IMR-90 (cell line): Measurements from ENCODE around the gene ARPC1A. TPM values are rescaled to one million over a fixed set of nuclear protein-coding genes. Genes with fewer than 3 reads are reported as not detected.

ENCODE experiments used
- ATAC-seq: fragments of 200-7000 bp; cut with Tn5 transposase; 2 replicates; pipeline ENCODE4 v1.9.1; 2020; ENCODE audit warnings: low read depth, mild to moderate bottlenecking, moderate library complexity
- BruUV-seq: library from RNA; stranded (reverse); fragments of 400-500 nt; replicated peaks from 2 replicates; lab custom pipeline; 2021; lab: Mats Ljungman, UMichigan
- CTCF ChIA-PET: fragments of 300-600 bp; formaldehyde crosslinking; extraction: SDS; loops from one replicate; lab custom pipeline; 2021; ENCODE audit warnings: antibody characterized with exemption; lab: Yijun Ruan, JAX
- POLR2A ChIA-PET: fragments of 300-600 bp; sonication (Branson Sonifier 250); formaldehyde crosslinking; loops from one replicate; lab custom pipeline; 2022; ENCODE audit warnings: antibody characterized with exemption; ENCODE audit not compliant: unreplicated experiment; lab: Charles Lee
- DNase-seq: peaks from one replicate; pipeline ENCODE4 v3.0.0; 2013
- H2AFZ ChIP-seq: replicated peaks from 2 replicates; pipeline ENCODE3; 2013; ENCODE audit warnings: low read length, mild to moderate bottlenecking; ENCODE audit not compliant: poor library complexity
- H2AK5ac ChIP-seq: 2 replicates; pipeline ENCODE4 v1.6.1; 2013; ENCODE audit warnings: low read depth, low read length, inconsistent platforms
- H2AK9ac ChIP-seq: replicated peaks from 2 replicates; pipeline ENCODE3; 2013; ENCODE audit warnings: mild to moderate bottlenecking, low read depth, low read length, moderate library complexity; ENCODE audit not compliant: poor library complexity
- H2BK120ac ChIP-seq: 2 replicates; pipeline ENCODE4 v1.6.1; 2013; ENCODE audit warnings: low read depth, low read length, inconsistent platforms
- H2BK15ac ChIP-seq: 3 replicates; pipeline ENCODE4 v1.6.1; 2013; ENCODE audit warnings: low read depth, low read length, inconsistent platforms
- H2BK20ac ChIP-seq: 2 replicates; pipeline ENCODE4 v1.6.1; 2013; ENCODE audit warnings: low read depth, mild to moderate bottlenecking, inconsistent platforms, low read length, moderate library complexity
- H2BK5ac ChIP-seq: 2 replicates; pipeline ENCODE4 v1.6.1; 2013; ENCODE audit warnings: mild to moderate bottlenecking, low read depth, low read length, inconsistent platforms; ENCODE audit not compliant: poor library complexity, severe bottlenecking
- H3K14ac ChIP-seq: replicated peaks from 2 replicates; pipeline ENCODE4 v1.6.1; 2013; ENCODE audit warnings: low read depth, low read length, inconsistent platforms
- H3K18ac ChIP-seq: 2 replicates; pipeline ENCODE4 v1.6.1; 2013; ENCODE audit warnings: low read depth, low read length, control low read depth
- H3K23ac ChIP-seq: 2 replicates; pipeline ENCODE4 v1.6.1; 2013; ENCODE audit warnings: low read depth, low read length, inconsistent platforms
- H3K27ac ChIP-seq: 2 replicates; pipeline ENCODE4 v1.5.1; 2013; ENCODE audit warnings: mild to moderate bottlenecking, control low read depth, low read length; ENCODE audit not compliant: insufficient read depth
- H3K27me3 ChIP-seq: 2 replicates; pipeline ENCODE4 v1.6.1; 2013; ENCODE audit warnings: low read length; ENCODE audit not compliant: control insufficient read depth, insufficient read depth
- H3K36me3 ChIP-seq: 2 replicates; pipeline ENCODE4 v1.6.1; 2013; ENCODE audit warnings: low read length, mixed read lengths; ENCODE audit not compliant: control insufficient read depth, insufficient read depth
- H3K4ac ChIP-seq: 2 replicates; pipeline ENCODE4 v1.6.1; 2013; ENCODE audit warnings: low read depth, low read length, inconsistent platforms
- H3K4me1 ChIP-seq: 2 replicates; pipeline ENCODE4 v1.6.1; 2013; ENCODE audit warnings: low read length, mixed read lengths; ENCODE audit not compliant: control insufficient read depth, insufficient read depth
- H3K4me2 ChIP-seq: 2 replicates; pipeline ENCODE4 v1.6.1; 2013; ENCODE audit warnings: low read depth, mild to moderate bottlenecking, control low read depth, low read length, moderate library complexity
- H3K4me3 ChIP-seq: 2 replicates; pipeline ENCODE4 v1.5.1; 2013; ENCODE audit warnings: low read depth, mild to moderate bottlenecking, control low read depth, low read length, moderate library complexity; ENCODE audit not compliant: insufficient read depth
- H3K56ac ChIP-seq: 2 replicates; pipeline ENCODE4 v1.6.1; 2013; ENCODE audit warnings: low read length, inconsistent platforms; ENCODE audit not compliant: insufficient read depth; ENCODE audit errors: extremely low read depth
- H3K79me1 ChIP-seq, 2 experiments: 2 replicates each; pipeline ENCODE4 v1.6.1; 2013; ENCODE audit warnings: low read length in 2 of 2, inconsistent platforms in 1 of 2, low read depth in 1 of 2
- H3K9ac ChIP-seq: 2 replicates; pipeline ENCODE4 v1.6.1; 2013; ENCODE audit warnings: low read depth, low read length, control low read depth
- H3K9me1 ChIP-seq: 2 replicates; pipeline ENCODE4 v1.6.1; 2013; ENCODE audit warnings: low read length, inconsistent platforms; ENCODE audit not compliant: insufficient read depth
- H3K9me3 ChIP-seq: 2 replicates; pipeline ENCODE4 v1.6.1; 2013; ENCODE audit warnings: low read length; ENCODE audit not compliant: control insufficient read depth, insufficient read depth
- H4K20me1 ChIP-seq: 2 replicates; pipeline ENCODE4 v1.6.1; 2013; ENCODE audit warnings: low read length, inconsistent platforms; ENCODE audit not compliant: insufficient read depth
- H4K5ac ChIP-seq: 2 replicates; pipeline ENCODE4 v1.6.1; 2013; ENCODE audit warnings: mild to moderate bottlenecking, low read depth, low read length, control low read depth
- H4K8ac ChIP-seq, 2 experiments: 2 replicates each; pipeline ENCODE4 v1.6.1; 2013; ENCODE audit warnings: low read depth in 2 of 2, low read length in 2 of 2, control low read depth in 1 of 2, inconsistent platforms in 1 of 2
- H4K91ac ChIP-seq: 2 replicates; pipeline ENCODE4 v1.6.1; 2013; ENCODE audit warnings: low read depth, low read length, inconsistent platforms; ENCODE audit not compliant: insufficient read depth
- BHLHE40 ChIP-seq: fragments of 150-350 bp; IDR thresholded peaks from 2 replicates; pipeline ENCODE4 v1.6.1; 2016; ENCODE audit warnings: mild to moderate bottlenecking, low read depth, low read length
- CEBPB ChIP-seq: IDR thresholded peaks from 2 replicates; pipeline ENCODE4 v1.6.1; 2012; ENCODE audit warnings: low read depth, low read length, improper control_type of control experiment
- CHD1 ChIP-seq: IDR thresholded peaks from 2 replicates; pipeline ENCODE4 v1.6.1; 2012; ENCODE audit warnings: low read depth, low read length, improper control_type of control experiment
- CTCF ChIP-seq: conservative IDR thresholded peaks from 2 replicates; pipeline ENCODE4 v1.5.1; 2012; ENCODE audit warnings: mild to moderate bottlenecking, low read depth, low read length, improper control_type of control experiment
- ELK1 ChIP-seq: fragments of 150-350 bp; IDR thresholded peaks from 2 replicates; pipeline ENCODE4 v1.6.1; 2016; ENCODE audit warnings: low read depth, mild to moderate bottlenecking, low read length, moderate library complexity, borderline replicate concordance
- FOS ChIP-seq: fragments of 150-350 bp; IDR thresholded peaks from 2 replicates; pipeline ENCODE4 v1.6.1; 2016; ENCODE audit warnings: low read depth, low read length
- MAFK ChIP-seq: IDR thresholded peaks from 2 replicates; pipeline ENCODE4 v1.6.1; 2012; ENCODE audit warnings: low read depth, low read length, improper control_type of control experiment
- MAZ ChIP-seq: IDR thresholded peaks from 2 replicates; pipeline ENCODE4 v1.6.1; 2012; ENCODE audit warnings: low read depth, mild to moderate bottlenecking, low read length, improper control_type of control experiment, moderate library complexity, borderline replicate concordance
- MXI1 ChIP-seq: IDR thresholded peaks from 2 replicates; pipeline ENCODE4 v1.6.1; 2012; ENCODE audit warnings: low read depth, mild to moderate bottlenecking, low read length, moderate library complexity, borderline replicate concordance
- NFE2L2 ChIP-seq: fragments of 150-350 bp; IDR thresholded peaks from 2 replicates; pipeline ENCODE4 v1.6.1; 2016; ENCODE audit warnings: low read depth, mild to moderate bottlenecking, low read length
- POLR2A ChIP-seq: IDR thresholded peaks from 2 replicates; pipeline ENCODE4 v1.6.1; 2012; ENCODE audit warnings: mild to moderate bottlenecking, low read depth, low read length
- RAD21 ChIP-seq: IDR thresholded peaks from 2 replicates; pipeline ENCODE4 v1.6.1; 2012; ENCODE audit warnings: low read length, improper control_type of control experiment
- RCOR1 ChIP-seq: IDR thresholded peaks from 2 replicates; pipeline ENCODE4 v1.6.1; 2012; ENCODE audit warnings: mild to moderate bottlenecking, low read length, improper control_type of control experiment; ENCODE audit not compliant: insufficient replicate concordance
- RFX5 ChIP-seq: IDR thresholded peaks from 2 replicates; pipeline ENCODE4 v1.8.0; 2012; ENCODE audit warnings: low read depth, mild to moderate bottlenecking, low read length, moderate library complexity
- SMC3 ChIP-seq: fragments of 150-350 bp; IDR thresholded peaks from 2 replicates; pipeline ENCODE4 v1.6.1; 2016; ENCODE audit warnings: low read depth, mild to moderate bottlenecking, antibody characterized with exemption, low read length, moderate library complexity
- USF2 ChIP-seq: fragments of 150-350 bp; IDR thresholded peaks from 2 replicates; pipeline ENCODE4 v1.6.1; 2017; ENCODE audit warnings: mild to moderate bottlenecking, antibody characterized with exemption, low read length, low read depth
- WGBS, 2 experiments: methylation state at CpG; one replicate each; pipeline versions ENCODE4 v1.1.5 to v1.1.7; 2013; ENCODE audit warnings: missing lambda C conversion rate in 2 of 2; ENCODE audit not compliant: insufficient read length in 1 of 2; ENCODE audit errors: extremely low coverage in 2 of 2; 5-methylcytosine and 5-hydroxymethylcytosine counted together
- dilution Hi-C: fragments of 300-500 bp; cut with HindIII; formaldehyde crosslinking; loops from one replicate; pipeline ENCODE4 v1.14.3; 2018; ENCODE audit warnings: low sequenced_read_pairs; ENCODE audit not compliant: unreplicated experiment
- in situ Hi-C: fragments of 300-500 bp; cut with MboI; formaldehyde crosslinking; loops from 3 replicates; pipeline ENCODE4 v1.14.3; 2019; ENCODE audit warnings: low sequenced_read_pairs, inconsistent platforms, mixed read lengths
- intact Hi-C: fragments of 100-400 bp; cut with micrococcal nuclease; formaldehyde crosslinking; loops from 2 replicates; pipeline ENCODE4 v1.10.0; 2022
- polyA plus RNA-seq, 3 experiments: library from polyadenylated mRNA; depleted of rRNA; stranded (reverse); fragments of >200 nt; gene quantifications; 2 replicates each; pipeline ENCODE4 v1.2.3, GENCODE V29; 2012; ENCODE audit warnings: low replicate concordance in 1 of 3
- total RNA-seq: library from RNA; depleted of rRNA; stranded (reverse); fragments of >200 nt; gene quantifications from 2 replicates; pipeline ENCODE4 v1.2.3, GENCODE V29; 2012

ARPC1A gene
- total and polyA plus RNA-seq, 2 of the 4 experiments (the other 2 are of a cell fraction), result 253 to 327 TPM

- BruUV-seq, result no TSS peak
- Histone ChIP-seq H3K56ac (no peak overlapping the region), H2BK5ac (no peak overlapping the region), H3K4me1 (peaks cover 5% of the 10 kb centered on the region; the same call in 1 of the 2 replicates), H3K18ac (no peak overlapping the region), H2AK9ac (no peak overlapping the region), H4K91ac (no peak overlapping the region), H2AFZ (no peak overlapping the region), H4K5ac (no peak overlapping the region), H3K4ac (no peak overlapping the region), H3K4me3 (no peak overlapping the region), H3K27me3 (no peaks in the 10 kb centered on the region; the same call in 1 of the 2 replicates), H2AK5ac (no peak overlapping the region), H2BK120ac (no peak overlapping the region), H2BK20ac (no peak overlapping the region), H3K36me3 (no peaks in the 10 kb centered on the region), H3K27ac (no peak overlapping the region), H3K9me1 (no peaks in the 10 kb centered on the region; the same call in 1 of the 2 replicates), H4K8ac (no peak overlapping the region), H3K23ac (no peak overlapping the region), H2BK15ac (no peak overlapping the region), H3K9me3 (no peaks in the 10 kb centered on the region), H3K4me2 (no peak overlapping the region), H3K14ac (no peak overlapping the region), H3K79me1 (no peaks in the 10 kb centered on the region), H4K20me1 (no peaks in the 10 kb centered on the region), H3K9ac (no peak overlapping the region)
- no peak for ATAC-seq
- 86% methylated on average over 14 of the region's 23 CpGs; no CpG with 5 or more reads in 1 of the 2 experiments for WGBS, 2 experiments
- TF ChIP-seq FOS (no peak), NFE2L2 (no peak), RFX5 (no peak), RCOR1 (no peak), POLR2A (no peak), MAFK (no peak), USF2 (no peak), RAD21 (no peak), MAZ (no peak), CEBPB (no peak), CHD1 (no peak), MXI1 (no peak), ELK1 (no peak), SMC3 (no peak), CTCF (no peak), BHLHE40 (no peak)
- CTCF ChIA-PET, result no interaction called here
- intact Hi-C loops (no loop called here), in situ Hi-C loops (no loop called here), dilution Hi-C loops (no loop called here)
- POLR2A ChIA-PET, result no interaction called here
- DNase-seq, result no peak
Observed at GRCh38 chr7:99287779-99288534, 37.7 kb upstream of the ARPC1A start.
